ENCODE results near the gene SPOCK1.

GRCh38 chr5:137531266-137531665, 32.1 kb upstream of the SPOCK1 start:
- TF ChIP-seq HMGXB4 (CRISPR knock-in tag; IDR thresholded peaks at IDR 0.05; ENCODE audit: borderline replicate concordance) (no peak), POLR2A (IDR thresholded peaks at IDR 0.05; ENCODE audit: low read length) (no peak), CTCF (IDR thresholded peaks at IDR 0.05) (no peak), JUNB (IDR thresholded peaks at IDR 0.05) (no peak), ATOH8 (CRISPR knock-in tag; IDR thresholded peaks at IDR 0.05; ENCODE audit: low read depth) (no peak), REST (IDR thresholded peaks at IDR 0.05) (no peak), NFE2L2 (conservative IDR thresholded peaks at IDR 0.05; ENCODE audit: low read length) (no peak), EP300 (IDR thresholded peaks at IDR 0.05) (no peak), JUN (IDR thresholded peaks at IDR 0.05) (no peak), SMC3 (IDR thresholded peaks at IDR 0.05) (no peak)
